HG02798 (cell line): ENCODE results near the gene CYB561D2.
"Not testable (repeated sequence)": the region's sequence is repeated elsewhere in the genome, so short reads cannot be mapped to it uniquely, and the experiment has no call there.

Source experiments
- ATAC-seq: cut with Tn5 transposase; IDR thresholded peaks from one replicate; pipeline ENCODE4 v1.9.1; 2021; ENCODE audit warnings: mild to moderate bottlenecking; ENCODE audit not compliant: unreplicated experiment, poor library complexity

Gene CYB561D2, protein sequence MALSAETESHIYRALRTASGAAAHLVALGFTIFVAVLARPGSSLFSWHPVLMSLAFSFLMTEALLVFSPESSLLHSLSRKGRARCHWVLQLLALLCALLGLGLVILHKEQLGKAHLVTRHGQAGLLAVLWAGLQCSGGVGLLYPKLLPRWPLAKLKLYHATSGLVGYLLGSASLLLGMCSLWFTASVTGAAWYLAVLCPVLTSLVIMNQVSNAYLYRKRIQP

GRCh38 chr3:50350527-50351322 is at the start of gene CYB561D2, which contains the start of gene NPRL2:
TSS of gene CYB561D2 (plus strand) at chr3:50350862. CDS start at chr3:50351434, 572 bp downstream.
TSS of gene NPRL2 (minus strand) at chr3:50350775. CDS start at chr3:50350652, 123 bp downstream.
- ATAC-seq: peak; percentile 86

- ATAC-seq: no peak
These were observed 48.3 kb upstream of the CYB561D2 start for GRCh38 chr3:50302095-50303012.

DNA sequence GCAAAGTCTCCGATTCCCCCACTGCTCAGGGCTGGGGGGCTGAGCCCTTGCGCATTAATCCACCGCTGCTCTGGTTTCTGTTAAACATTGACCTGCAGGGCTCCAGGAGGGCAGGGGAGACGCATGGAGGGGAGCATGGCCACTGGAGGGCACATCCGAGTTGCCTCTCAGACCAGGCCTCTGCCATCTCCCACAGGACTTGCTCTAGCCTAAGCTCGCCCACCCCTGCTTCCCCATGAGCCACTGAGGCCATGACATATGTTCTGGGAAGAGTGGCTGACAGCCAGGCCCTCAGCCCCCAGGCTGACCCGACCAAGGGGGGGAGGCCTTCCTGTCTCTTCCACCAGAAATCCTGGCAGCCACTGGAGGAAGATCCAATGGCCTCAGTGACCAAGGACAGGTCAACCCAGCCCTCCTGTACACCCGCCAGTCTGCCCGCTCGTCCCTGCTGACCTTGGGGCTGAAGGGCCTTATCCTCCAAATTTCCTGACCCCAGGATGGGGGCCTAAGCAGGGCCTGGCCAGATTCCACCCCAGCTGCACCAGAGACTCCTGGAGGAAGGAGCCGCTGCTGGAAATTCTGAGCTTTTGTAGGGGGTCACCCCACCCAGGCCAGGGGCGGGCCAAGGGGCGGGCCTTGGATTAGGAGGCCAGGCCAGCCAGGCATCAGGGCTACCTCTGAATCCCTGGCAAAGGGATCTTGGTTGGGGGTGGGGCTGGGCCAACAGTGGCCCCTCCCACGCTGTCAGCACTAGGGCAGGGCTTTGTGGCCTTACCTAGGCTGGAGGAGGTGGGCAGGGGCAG is 47.4 kb upstream of the CYB561D2 start, which contains the start of gene HYAL1:
TSS of gene HYAL1 (minus strand) at position 562 of the 803 bp plus-strand sequence. CDS start 618 bp downstream, outside the sequence.
- no peak for ATAC-seq

DNA sequence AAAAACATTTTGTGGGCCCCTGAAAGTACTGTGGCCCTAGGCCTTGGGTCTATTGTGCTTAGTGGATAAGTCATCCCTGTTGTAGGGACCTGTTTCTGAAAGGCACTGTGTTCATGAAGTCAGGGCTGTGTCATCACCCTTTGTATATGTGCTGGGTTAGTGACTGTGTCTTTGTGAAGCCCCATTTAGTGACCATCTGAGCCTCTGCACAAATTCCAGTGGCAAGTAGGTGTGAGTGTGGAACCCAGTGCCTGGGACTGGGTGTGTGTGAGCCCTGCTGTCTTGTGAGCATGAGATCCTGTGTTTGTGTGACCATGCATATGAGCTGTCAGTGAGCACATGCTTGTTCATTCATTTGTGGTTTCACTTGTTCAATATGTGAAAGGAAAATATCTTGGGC is 46.1 kb upstream of the CYB561D2 start:
- no peak for ATAC-seq

DNA sequence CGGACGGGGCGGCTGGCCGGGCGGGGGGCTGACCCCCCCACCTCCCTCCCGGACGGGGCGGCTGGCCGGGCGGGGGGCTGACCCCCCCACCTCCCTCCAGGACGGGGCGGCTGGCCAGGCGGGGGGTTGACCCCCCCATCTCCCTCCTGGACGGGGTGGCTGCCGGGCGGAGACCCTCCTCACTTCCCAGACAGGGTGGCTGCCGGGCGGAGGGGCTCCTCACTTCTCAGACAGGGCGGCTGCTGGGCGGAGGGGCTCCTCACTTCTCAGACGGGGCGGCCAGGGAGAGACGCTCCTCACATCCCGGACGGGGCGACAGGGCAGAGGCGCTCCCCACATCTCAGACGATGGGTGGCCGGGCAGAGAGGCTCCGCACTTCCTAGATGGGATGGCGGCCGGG is 38.6 kb upstream of the CYB561D2 start:
- ATAC-seq: not testable (repeated sequence)

GRCh38 chr3:50314342-50314741 is 36.3 kb upstream of the CYB561D2 start:
- ATAC-seq: no peak

DNA sequence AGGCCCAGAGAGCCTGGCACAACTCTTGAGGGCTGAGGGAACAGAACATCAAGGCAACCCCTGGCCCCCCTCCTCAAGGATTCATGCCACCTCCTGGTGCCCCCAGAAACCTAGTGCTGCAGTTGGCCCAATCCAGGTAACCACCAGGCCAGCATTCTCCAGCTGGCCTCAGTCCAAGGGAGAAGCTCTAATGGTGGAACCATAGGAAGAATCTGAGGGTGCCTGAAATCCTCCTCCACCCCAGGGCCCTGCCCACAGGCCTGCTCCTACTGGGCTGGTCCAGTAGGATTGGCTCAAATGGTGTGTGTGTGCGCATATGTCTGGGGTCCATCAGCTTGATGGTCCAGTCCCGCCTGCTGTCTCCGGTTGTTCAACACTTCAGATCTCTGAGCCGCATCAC is 35.8 kb upstream of the CYB561D2 start:
- no peak for ATAC-seq

GRCh38 chr3:50316657-50317242 is 33.9 kb upstream of the CYB561D2 start:
- no peak for ATAC-seq

DNA sequence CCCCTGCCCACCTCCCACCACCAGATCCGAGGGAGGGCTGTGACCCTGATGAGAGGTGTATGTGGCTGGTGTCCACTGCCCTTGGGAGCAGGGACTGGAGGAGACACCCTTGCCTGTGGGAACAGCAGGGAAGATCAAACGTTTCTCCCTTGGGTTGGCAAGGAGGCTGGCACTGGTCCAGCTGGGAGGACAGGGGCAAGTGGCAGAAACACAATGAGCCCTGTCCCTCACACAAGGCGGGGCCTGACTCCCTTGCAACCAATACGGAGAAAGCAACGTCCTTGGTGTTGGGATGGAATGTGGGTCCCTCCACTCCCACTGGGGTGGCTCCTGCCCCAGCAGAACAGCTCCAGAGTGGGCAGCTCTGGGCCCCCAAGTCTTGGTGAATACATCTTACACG is 33.4 kb upstream of the CYB561D2 start:
- no peak for ATAC-seq

- no peak for ATAC-seq
These were observed 32.5 kb upstream of the CYB561D2 start for GRCh38 chr3:50318163-50318562.

DNA sequence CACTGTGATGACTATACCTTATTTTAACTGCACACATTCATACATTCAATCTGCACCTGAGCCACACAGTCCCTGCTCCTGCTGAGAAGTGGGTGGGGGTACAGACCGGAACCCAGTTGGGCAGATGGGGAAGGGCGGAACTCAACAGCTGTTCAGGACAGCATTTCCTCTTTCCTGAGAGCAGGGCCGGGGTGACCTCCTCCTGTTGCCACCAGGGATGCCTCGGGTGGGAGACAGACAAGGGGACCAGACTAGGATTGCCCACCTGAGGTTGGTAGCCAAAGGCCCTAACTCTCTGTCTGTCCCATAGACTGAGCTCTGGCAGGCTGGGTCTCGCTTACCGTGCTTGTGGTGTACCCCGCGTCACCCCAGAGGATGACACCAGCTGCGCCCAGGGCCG is 32.0 kb upstream of the CYB561D2 start:
- ATAC-seq: no peak

- ATAC-seq: no peak
These were observed 31.3 kb upstream of the CYB561D2 start for GRCh38 chr3:50319181-50319893.

DNA sequence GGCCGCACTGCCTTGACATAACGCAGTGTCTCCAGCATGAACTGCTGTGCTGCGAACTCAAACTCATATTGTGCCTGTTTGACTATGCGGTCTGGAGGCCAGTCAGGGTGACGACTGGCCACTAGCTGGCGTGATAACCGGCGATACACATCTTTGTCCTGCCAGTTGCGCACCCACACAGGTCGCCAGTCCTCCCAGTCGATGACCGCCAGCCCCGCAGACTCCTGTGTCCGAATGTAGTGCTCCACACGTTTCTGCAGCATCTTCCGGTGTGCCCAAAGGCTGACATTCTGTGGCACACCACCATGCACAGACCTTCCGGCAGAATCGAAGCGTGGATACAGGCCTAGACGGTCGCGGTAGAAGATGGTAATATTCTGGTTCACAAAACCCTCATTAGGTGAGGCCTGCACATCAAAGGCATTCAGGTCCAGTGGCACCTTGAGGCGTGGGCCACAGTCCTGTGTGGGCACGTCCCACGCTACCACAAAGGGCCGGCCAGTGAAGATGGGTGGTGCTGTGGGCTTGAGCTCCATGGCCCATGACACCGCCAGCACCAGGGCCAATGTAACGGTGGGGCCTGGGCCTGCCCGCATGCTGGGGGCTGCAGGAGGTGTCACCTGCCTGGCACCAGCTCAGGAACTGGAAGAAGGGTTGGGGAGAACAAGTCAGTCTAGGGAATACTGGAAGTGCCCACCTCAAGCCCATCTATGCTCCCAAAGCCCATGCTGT is 30.6 kb upstream of the CYB561D2 start:
- ATAC-seq: no peak

GRCh38 chr3:50320853-50321335 is 29.8 kb upstream of the CYB561D2 start:
- peak; percentile 62 for ATAC-seq

DNA sequence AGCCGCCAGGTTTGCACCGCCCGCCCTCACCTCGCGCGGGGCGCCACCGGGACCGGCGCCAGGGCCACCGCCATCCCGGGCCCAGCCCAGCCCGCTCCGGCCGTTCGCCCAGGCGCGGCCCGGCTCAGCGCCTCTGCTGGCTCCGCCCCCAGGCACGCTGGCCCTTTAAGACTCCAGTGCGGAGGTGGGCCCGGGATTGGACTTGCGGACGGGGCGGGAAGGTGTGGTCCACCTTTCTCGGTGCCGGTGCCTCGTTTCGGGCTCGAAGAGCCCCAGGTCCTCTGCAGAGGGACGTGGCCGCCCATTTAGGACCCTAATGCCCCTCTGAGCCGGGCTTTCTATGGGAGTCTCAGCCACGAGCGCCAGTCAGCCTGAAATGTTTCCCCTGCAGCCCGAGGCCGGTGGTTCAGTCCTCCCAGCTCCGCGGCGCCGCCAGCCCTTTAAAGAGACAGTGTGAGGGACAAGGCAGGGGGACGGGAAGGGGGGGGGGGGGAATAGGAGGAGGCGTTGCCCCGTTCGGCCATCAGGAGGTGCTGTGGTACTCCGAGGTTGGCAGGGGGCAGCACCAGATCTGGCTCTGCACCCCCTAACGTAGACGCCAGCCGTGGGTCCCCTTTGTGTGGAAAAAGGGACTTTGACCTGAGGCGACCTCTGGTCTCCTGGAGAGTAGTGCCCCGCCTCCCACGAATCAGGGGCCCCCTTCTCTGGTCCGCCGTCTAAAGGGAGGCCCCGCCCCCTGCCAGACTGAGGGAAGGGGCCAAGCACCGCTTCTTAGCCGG is 29.1 kb upstream of the CYB561D2 start:
- peak; percentile 83 for ATAC-seq

DNA sequence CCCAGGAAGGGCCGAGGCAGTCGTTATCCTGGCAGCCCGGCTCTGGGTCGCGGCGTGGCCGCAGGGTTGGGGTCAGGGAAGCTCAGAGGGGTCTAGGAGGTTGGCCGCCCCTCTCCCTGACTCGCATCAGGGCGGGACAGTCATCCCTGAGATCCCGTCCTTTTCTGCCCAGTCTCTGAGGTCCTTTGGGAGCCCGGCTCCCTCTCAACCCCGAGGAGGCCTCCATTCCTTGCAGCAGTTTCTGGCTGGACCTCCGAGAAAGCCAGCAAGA is 28.6 kb upstream of the CYB561D2 start:
- ATAC-seq: no peak

- ATAC-seq: no peak
These were observed 28.1 kb upstream of the CYB561D2 start, which contains the start of gene HYAL2 for GRCh38 chr3:50322386-50323091. TSS of gene HYAL2 (minus strand) at chr3:50322745. CDS start at chr3:50320489, 2,256 bp downstream.
